Sigmoid colon (tissue), 7 donors: ENCODE results near the gene ANKZF1. TPM values are rescaled to one million over a fixed set of nuclear protein-coding genes. Genes with fewer than 3 reads are reported as not detected.

ENCODE experiments used
- DNase-seq: peaks from one replicate; pipeline ENCODE4 v3.0.0-alpha.2; 2019
- H3K27ac ChIP-seq, 4 donors: fragments of 200-600 bp; sonication (generic); one replicate each; pipeline ENCODE4 v1.5.1; 2016 to 2019; ENCODE audit warnings: mild to moderate bottlenecking in 1 of 4
- H3K27me3 ChIP-seq, 3 donors: fragments of 200-600 bp; sonication (generic); one replicate each; pipeline ENCODE4 v1.5.1; 2019; ENCODE audit warnings: mild to moderate bottlenecking in 1 of 3
- H3K36me3 ChIP-seq, 4 donors: fragments of 200-600 bp; sonication (generic); one replicate each; pipeline ENCODE4 v1.5.1; 2016 to 2019
- H3K4me1 ChIP-seq, 4 donors: fragments of 200-600 bp; sonication (generic); one replicate each; pipeline ENCODE4 v1.5.1; 2017 to 2019
- H3K4me3 ChIP-seq, 4 donors: fragments of 200-600 bp; sonication (generic); one replicate each; pipeline ENCODE4 v1.5.1; 2017 to 2019; ENCODE audit warnings: mild to moderate bottlenecking in 2 of 4, moderate library complexity in 1 of 4
- H3K9me3 ChIP-seq, 4 donors: fragments of 200-600 bp in 3 of 4; sonication (generic) in 3 of 4; one replicate each; pipeline versions ENCODE4 v1.5.1 to v1.6.1; 2013 to 2019
- CTCF ChIP-seq, 4 experiments: fragments of 450-650 bp in 3 of 4; fragments of 200-600 bp in 1 of 4; IDR thresholded peaks; one replicate each; pipeline ENCODE4 v1.5.1; 2016 to 2019; ENCODE audit warnings: antibody characterized with exemption in 4 of 4, mild to moderate bottlenecking in 3 of 4, moderate library complexity in 2 of 4
- EP300 ChIP-seq, 4 donors: sonication (generic); formaldehyde crosslinking; IDR thresholded peaks; one replicate each; pipeline ENCODE4 v1.6.1; 2017; ENCODE audit warnings: antibody characterized with exemption in 4 of 4
- POLR2A ChIP-seq, 2 donors: fragments of 450-650 bp; IDR thresholded peaks; one replicate each; pipeline ENCODE4 v1.6.1; 2016; ENCODE audit warnings: antibody characterized with exemption in 2 of 2, mild to moderate bottlenecking in 2 of 2, moderate library complexity in 2 of 2
- POLR2AphosphoS5 ChIP-seq, 4 donors: sonication (generic); formaldehyde crosslinking; IDR thresholded peaks; one replicate each; pipeline ENCODE4 v1.6.1; 2017; ENCODE audit warnings: antibody characterized with exemption in 4 of 4
- WGBS, 2 donors: extraction: QIAGEN DNeasy Blood & Tissue Kit; methylation state at CpG; one replicate each; pipeline ENCODE4 v1.1.7; 2013; 5-methylcytosine and 5-hydroxymethylcytosine counted together
- intact Hi-C: fragments of 100-400 bp; cut with DNase I; formaldehyde crosslinking; loops from one replicate; pipeline ENCODE4 v1.15.1; 2023
- polyA plus RNA-seq, 3 donors: library from polyadenylated mRNA; stranded (reverse); fragments of 200-250 nt; gene quantifications; one replicate each; pipeline ENCODE4 v1.2.3, GENCODE V29; 2013
- total RNA-seq, 4 donors: library from RNA; depleted of rRNA; stranded (reverse); fragments of >200 nt; gene quantifications; one replicate each; pipeline ENCODE4 v1.1.0, GENCODE V29; 2016
- donor health status: healthy with polysubstance abuse.
- donor health status: Bipolar disorder and iron deficiency.
- donor health status: healthy.

ANKZF1 gene
- total and polyA plus RNA-seq, 7 donors: 9.0 to 52.6 (median 36.9) TPM

DNA sequence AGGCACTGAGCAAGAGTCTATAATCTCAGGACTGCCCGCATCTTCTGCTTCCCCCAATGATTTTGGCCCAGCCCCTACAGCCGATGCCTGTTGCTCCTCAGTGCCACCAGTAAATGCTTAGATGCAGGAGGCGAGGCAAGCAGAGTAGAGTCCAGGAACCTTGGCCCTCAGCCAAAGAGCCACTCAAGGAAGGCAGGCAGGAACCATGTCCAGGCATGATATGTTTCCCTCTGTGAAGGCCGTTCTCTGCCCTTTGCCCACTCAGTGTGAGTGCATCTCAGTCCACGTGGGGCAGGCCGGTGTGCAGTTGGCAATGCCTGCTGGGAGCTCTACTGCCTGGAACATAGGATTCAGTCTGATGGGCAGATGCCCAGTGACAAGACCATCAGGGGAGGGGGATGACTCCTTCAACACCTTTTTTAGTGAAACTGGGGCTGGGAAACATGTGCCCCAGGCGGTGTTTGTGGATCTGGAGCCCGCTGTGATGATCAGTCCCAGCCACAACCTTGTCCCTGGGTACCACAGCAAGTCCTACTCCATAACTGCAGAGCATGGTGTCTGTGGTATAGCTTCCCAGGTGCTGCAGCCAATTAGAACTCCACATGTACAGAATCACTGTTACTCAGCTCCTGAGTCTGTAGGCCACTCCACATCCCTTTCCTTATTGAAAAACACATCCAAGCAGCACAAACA lies 39.9 kb downstream of the ANKZF1 start:
- H3K4me1 ChIP-seq: peaks cover 0 to 8% (median 6%) of the 10 kb centered on the region in 4 donors
- DNase-seq: no peak
- no peaks in the 10 kb centered on the region for H3K36me3 ChIP-seq
- H3K9me3 ChIP-seq: no peaks in the 10 kb centered on the region
- intact Hi-C loops: loop anchor here (5.0 kb wide), 1 partner anchor 33 kb away; no protein-coding TSS in a partner anchor
- 38 to 68% methylated on average over 8 of the region's 8 CpGs for WGBS, 2 donors
- H3K4me3 ChIP-seq: no peak overlapping the region
- no peaks in the 10 kb centered on the region for H3K27me3 ChIP-seq
- TF ChIP-seq POLR2AphosphoS5 (IDR thresholded peaks at IDR 0.05): no peak
- no peak for TF ChIP-seq CTCF (IDR thresholded peaks at IDR 0.05)
- TF ChIP-seq POLR2A (IDR thresholded peaks at IDR 0.05): no peak
- no peak for TF ChIP-seq EP300 (IDR thresholded peaks at IDR 0.05)
- H3K27ac ChIP-seq: no peak overlapping the region

DNA sequence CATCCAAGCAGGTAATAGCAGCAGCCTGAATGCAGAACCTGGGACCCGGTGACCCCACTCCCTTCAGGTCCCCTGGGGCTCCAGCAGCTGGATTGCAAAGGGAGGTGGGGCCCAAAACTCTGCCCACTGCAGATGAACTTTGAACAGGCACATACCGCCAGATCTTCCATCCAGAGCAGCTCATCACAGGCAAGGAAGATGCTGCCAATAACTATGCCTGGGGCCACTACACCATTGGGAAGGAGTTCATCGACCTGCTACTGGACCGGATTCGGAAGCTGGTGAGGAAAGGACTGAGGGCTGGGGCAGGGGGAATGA lies 40.4 kb downstream of the ANKZF1 start:
- Histone ChIP-seq H3K4me3 (no peak overlapping the region), H3K9me3 (no peaks in the 10 kb centered on the region), H3K27me3 (no peaks in the 10 kb centered on the region), H3K27ac (no peak overlapping the region), H3K4me1 (peaks cover 0 to 13% (median 11%) of the 10 kb centered on the region in 4 donors), H3K36me3 (no peaks in the 10 kb centered on the region)
- 62 to 79% methylated on average over 5 of the region's 5 CpGs for WGBS, 2 donors
- intact Hi-C loops: no loop called here
- TF ChIP-seq POLR2AphosphoS5 (IDR thresholded peaks at IDR 0.05): no peak
- no peak for TF ChIP-seq EP300 (IDR thresholded peaks at IDR 0.05)
- no peak for TF ChIP-seq POLR2A (IDR thresholded peaks at IDR 0.05)
- no peak for TF ChIP-seq CTCF (IDR thresholded peaks at IDR 0.05)
- DNase-seq: no peak

GRCh38 chr2:219271021-219271420 lies 41.4 kb downstream of the ANKZF1 start:
- TF ChIP-seq POLR2A (IDR thresholded peaks at IDR 0.05): no peak
- TF ChIP-seq EP300 (IDR thresholded peaks at IDR 0.05): no peak
- no peak for TF ChIP-seq CTCF (IDR thresholded peaks at IDR 0.05)
- TF ChIP-seq POLR2AphosphoS5 (IDR thresholded peaks at IDR 0.05): no peak
- DNase-seq: no peak
- no peak overlapping the region for H3K27ac ChIP-seq
- H3K4me3 ChIP-seq: no peak overlapping the region
- no peaks in the 10 kb centered on the region for H3K36me3 ChIP-seq
- H3K4me1 ChIP-seq: peaks cover 0 to 14% (median 11%) of the 10 kb centered on the region in 4 donors
- WGBS, 2 donors: 88 to 91% methylated on average over 2 of the region's 2 CpGs
- intact Hi-C loops: no loop called here
- H3K9me3 ChIP-seq: no peaks in the 10 kb centered on the region
- no peaks in the 10 kb centered on the region for H3K27me3 ChIP-seq

DNA sequence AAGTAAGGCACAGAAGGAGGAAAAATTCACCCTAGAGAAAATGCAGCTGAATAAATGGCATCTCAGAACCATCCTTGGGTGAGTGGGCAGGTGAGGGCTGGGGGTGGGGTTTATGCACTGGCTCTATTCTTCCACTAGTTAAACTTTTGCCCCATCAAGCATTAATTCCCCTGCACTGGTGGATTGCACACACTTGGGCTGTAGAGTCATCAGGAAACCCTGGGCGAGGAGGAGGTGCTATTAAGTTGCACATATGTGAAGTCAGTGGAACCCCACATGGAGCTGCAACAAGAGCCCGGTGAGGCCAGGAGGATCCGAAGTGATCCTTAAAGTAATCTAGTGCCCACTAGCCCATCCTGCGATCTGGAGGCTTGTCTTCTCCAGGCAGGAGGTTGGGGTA lies 42.8 kb downstream of the ANKZF1 start:
- WGBS, 2 donors: 89% methylated on average over 4 of the region's 4 CpGs
- H3K27me3 ChIP-seq: no peaks in the 10 kb centered on the region
- no peak overlapping the region for H3K4me3 ChIP-seq
- no peak for DNase-seq
- no peaks in the 10 kb centered on the region for H3K36me3 ChIP-seq
- H3K9me3 ChIP-seq: no peaks in the 10 kb centered on the region
- intact Hi-C loops: no loop called here
- H3K27ac ChIP-seq: no peak overlapping the region
- H3K4me1 ChIP-seq: peaks cover 0 to 14% (median 11%) of the 10 kb centered on the region in 4 donors
- TF ChIP-seq POLR2A (IDR thresholded peaks at IDR 0.05) (no peak), POLR2AphosphoS5 (IDR thresholded peaks at IDR 0.05) (no peak), CTCF (IDR thresholded peaks at IDR 0.05) (no peak), EP300 (IDR thresholded peaks at IDR 0.05) (no peak)

DNA sequence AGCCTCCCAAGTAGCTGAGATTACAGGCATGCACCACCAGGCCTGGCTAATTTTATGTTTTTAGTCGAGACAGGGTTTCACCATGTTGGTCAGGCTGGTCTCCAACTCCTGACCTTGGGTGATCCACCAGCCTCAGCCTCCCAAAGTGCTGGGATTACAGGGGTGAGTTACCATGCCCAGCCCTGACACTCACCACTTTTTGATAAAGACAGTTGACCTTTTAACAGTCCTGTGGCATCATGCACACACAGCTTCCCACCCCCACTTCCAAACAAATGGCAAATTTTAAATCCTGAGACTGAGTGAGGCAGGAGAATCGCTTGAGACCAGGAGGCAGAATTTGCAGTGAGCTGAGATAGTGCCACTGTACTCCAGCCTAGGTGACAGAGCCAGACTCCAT lies 43.4 kb downstream of the ANKZF1 start:
- H3K27me3 ChIP-seq: no peaks in the 10 kb centered on the region
- no peak for DNase-seq
- intact Hi-C loops: no loop called here
- H3K9me3 ChIP-seq: no peaks in the 10 kb centered on the region
- H3K27ac ChIP-seq: no peak overlapping the region
- no peaks in the 10 kb centered on the region for H3K36me3 ChIP-seq
- H3K4me3 ChIP-seq: no peak overlapping the region
- peaks cover 0 to 19% (median 16%) of the 10 kb centered on the region in 4 donors for H3K4me1 ChIP-seq
- TF ChIP-seq CTCF (IDR thresholded peaks at IDR 0.05) (no peak), POLR2A (IDR thresholded peaks at IDR 0.05) (no peak), POLR2AphosphoS5 (IDR thresholded peaks at IDR 0.05) (no peak), EP300 (IDR thresholded peaks at IDR 0.05) (no peak)
- 75 to 76% methylated on average over 2 of the region's 2 CpGs for WGBS, 2 donors
